HepG2 (cell line): Measurements from ENCODE around the gene MADCAM1. TPM values are rescaled to one million over a fixed set of nuclear protein-coding genes. Genes with fewer than 3 reads are reported as not detected.

Experiments
- HNF4G ChIP-seq, 2 experiments: sonication (generic) in 1 of 2; formaldehyde crosslinking in 1 of 2; IDR thresholded peaks; 2 replicates each; pipeline versions ENCODE4 v1.4.0 to v1.6.1; 2011 to 2020; ENCODE audit warnings: borderline replicate concordance in 2 of 2, low read depth in 2 of 2, mild to moderate bottlenecking in 2 of 2, low read length in 1 of 2, missing genetic modification reagents in 1 of 2, moderate library complexity in 1 of 2
- JUND ChIP-seq: sonication (generic); formaldehyde crosslinking; IDR thresholded peaks from 2 replicates; pipeline ENCODE4 v1.8.0; 2022; ENCODE audit warnings: mild to moderate bottlenecking, missing genetic modification reagents
- PAWR ChIP-seq: sonication (generic); formaldehyde crosslinking; IDR thresholded peaks from 2 replicates; pipeline ENCODE4 v1.4.0; 2020; ENCODE audit warnings: missing genetic modification reagents, mild to moderate bottlenecking, borderline replicate concordance
- SRSF4 ChIP-seq: fragments of 200-400 bp; formaldehyde crosslinking; IDR thresholded peaks from one replicate; pipeline ENCODE4 v1.6.1; 2018; ENCODE audit warnings: mild to moderate bottlenecking, low read depth, low read length, moderate library complexity; ENCODE audit not compliant: poor library complexity, severe bottlenecking
- ZNF234 ChIP-seq: sonication (generic); formaldehyde crosslinking; conservative IDR thresholded peaks from 2 replicates; pipeline ENCODE4 v1.5.1; 2020; ENCODE audit warnings: mild to moderate bottlenecking, missing genetic modification reagents
- ZNF354B ChIP-seq: sonication (generic); formaldehyde crosslinking; IDR thresholded peaks from 2 replicates; pipeline ENCODE4 v1.8.0; 2022; ENCODE audit warnings: mild to moderate bottlenecking, missing genetic modification reagents
- ZNF570 ChIP-seq: sonication (generic); formaldehyde crosslinking; IDR thresholded peaks from 2 replicates; pipeline ENCODE4 v1.4.0; 2020; ENCODE audit warnings: mild to moderate bottlenecking, missing genetic modification reagents, borderline replicate concordance
- ZNF598 ChIP-seq: sonication (generic); formaldehyde crosslinking; IDR thresholded peaks from 2 replicates; pipeline ENCODE4 v1.5.1; 2020; ENCODE audit warnings: mild to moderate bottlenecking, missing genetic modification reagents, borderline replicate concordance
- ZNF678 ChIP-seq: sonication (generic); formaldehyde crosslinking; IDR thresholded peaks from 2 replicates; pipeline ENCODE4 v1.4.0; 2020; ENCODE audit warnings: mild to moderate bottlenecking, missing genetic modification reagents
- ZNF891 ChIP-seq: sonication (generic); formaldehyde crosslinking; IDR thresholded peaks from 2 replicates; pipeline ENCODE4 v1.5.0; 2020; ENCODE audit warnings: mild to moderate bottlenecking, missing genetic modification reagents
- polyA plus RNA-seq, 8 experiments: library from polyadenylated mRNA; depleted of rRNA in 3 of 8; stranded (reverse) in 7 of 8; unstranded in 1 of 8; fragments of >200 nt; fragmentation: Illumina TruSeq in 4 of 8; extraction: Trizol in 4 of 8; gene quantifications; 2 replicates each; pipeline versions ENCODE4 v1.2.1 to v1.2.3, GENCODE V29; 2011 to 2016; ENCODE audit warnings: low read depth in 4 of 8, missing spikeins in 1 of 8, mixed read lengths in 1 of 8; ENCODE audit not compliant: insufficient read depth in 1 of 8
- total RNA-seq, 5 experiments: library from RNA; depleted of rRNA; stranded (reverse); fragments of >200 nt; fragmentation: Illumina TruSeq; extraction: Trizol; gene quantifications; 2 replicates each; pipeline ENCODE4 v1.2.3, GENCODE V29; 2016; ENCODE audit warnings: low read depth in 1 of 5
- TF ChIP-seq, protein P1 (sequence below): sonication (generic); formaldehyde crosslinking; IDR thresholded peaks from 2 replicates; pipeline ENCODE4 v1.5.0; 2020; ENCODE audit warnings: missing genetic modification reagents
- TF ChIP-seq, protein P2 (sequence below), 2 experiments: sonication (generic) in 1 of 2; formaldehyde crosslinking in 1 of 2; IDR thresholded peaks; 2 replicates each; pipeline versions ENCODE4 v1.4.0 to v1.6.1; 2018 to 2020; ENCODE audit warnings: missing genetic modification reagents in 2 of 2, borderline replicate concordance in 1 of 2, low read depth in 1 of 2, mild to moderate bottlenecking in 1 of 2, missing biosample characterization in 1 of 2
- TF ChIP-seq, protein P3 (sequence below): sonication (generic); formaldehyde crosslinking; IDR thresholded peaks from 2 replicates; pipeline ENCODE4 v1.5.0; 2020; ENCODE audit warnings: mild to moderate bottlenecking, missing genetic modification reagents
- TF ChIP-seq, protein P4 (sequence below), 2 experiments: fragments of 450-650 bp in 1 of 2; sonication (generic) in 1 of 2; formaldehyde crosslinking in 1 of 2; IDR thresholded peaks; 2 replicates each; pipeline versions ENCODE4 v1.6.1 to v1.8.0; 2016 to 2022; ENCODE audit warnings: antibody characterized with exemption in 1 of 2, mild to moderate bottlenecking in 1 of 2, missing genetic modification reagents in 1 of 2

MADCAM1 gene
- total and polyA plus RNA-seq, 2 of the 13 experiments (the other 11 are each of a cell fraction or from before 2014, with no cell fraction given): 0.29 to 0.33 TPM

DNA sequence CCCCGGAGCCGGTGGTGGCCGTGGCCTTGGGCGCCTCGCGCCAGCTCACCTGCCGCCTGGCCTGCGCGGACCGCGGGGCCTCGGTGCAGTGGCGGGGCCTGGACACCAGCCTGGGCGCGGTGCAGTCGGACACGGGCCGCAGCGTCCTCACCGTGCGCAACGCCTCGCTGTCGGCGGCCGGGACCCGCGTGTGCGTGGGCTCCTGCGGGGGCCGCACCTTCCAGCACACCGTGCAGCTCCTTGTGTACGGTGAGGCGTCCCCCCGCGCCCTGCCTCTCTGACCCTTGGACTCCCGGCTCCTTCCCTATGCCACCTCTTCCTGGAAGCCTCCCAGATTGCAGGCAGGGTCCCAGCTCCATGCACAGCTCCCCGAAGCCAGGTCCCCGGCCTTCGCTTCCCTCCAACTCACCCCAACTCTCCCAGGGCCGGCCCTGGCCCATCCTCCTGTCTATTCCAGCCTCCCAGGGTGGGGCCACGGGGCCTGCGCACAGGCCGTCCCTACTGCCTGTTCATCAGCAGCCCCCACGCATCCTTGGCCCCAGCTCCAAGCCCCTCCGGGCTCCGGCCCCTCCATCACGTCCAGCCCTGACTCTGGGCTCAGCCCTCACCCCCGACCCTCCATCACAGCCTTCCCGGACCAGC is 1.7 kb downstream of the MADCAM1 start (continued):
- TF ChIP-seq, protein P1, sequence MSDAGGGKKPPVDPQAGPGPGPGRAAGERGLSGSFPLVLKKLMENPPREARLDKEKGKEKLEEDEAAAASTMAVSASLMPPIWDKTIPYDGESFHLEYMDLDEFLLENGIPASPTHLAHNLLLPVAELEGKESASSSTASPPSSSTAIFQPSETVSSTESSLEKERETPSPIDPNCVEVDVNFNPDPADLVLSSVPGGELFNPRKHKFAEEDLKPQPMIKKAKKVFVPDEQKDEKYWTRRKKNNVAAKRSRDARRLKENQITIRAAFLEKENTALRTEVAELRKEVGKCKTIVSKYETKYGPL: no peak
- TF ChIP-seq ZNF354B (CRISPR knock-in tag) (no peak), JUND (CRISPR knock-in tag) (no peak), SRSF4 (no peak), PAWR (CRISPR knock-in tag) (no peak), ZNF678 (no peak), ZNF598 (no peak), ZNF570 (CRISPR knock-in tag) (no peak), ZNF891 (CRISPR knock-in tag) (peak; percentile 64; the same call in 1 of the 2 replicates), ZNF234 (CRISPR knock-in tag) (no peak), HNF4G (IDR thresholded peaks at IDR 0.05; ENCODE audit: borderline replicate concordance, low read depth, low read length) (peak; percentile 29; the same call in 1 of the 2 replicates), HNF4G (CRISPR knock-in tag; IDR thresholded peaks at IDR 0.05; ENCODE audit: borderline replicate concordance, low read depth) (no peak)
- TF ChIP-seq, protein P2, sequence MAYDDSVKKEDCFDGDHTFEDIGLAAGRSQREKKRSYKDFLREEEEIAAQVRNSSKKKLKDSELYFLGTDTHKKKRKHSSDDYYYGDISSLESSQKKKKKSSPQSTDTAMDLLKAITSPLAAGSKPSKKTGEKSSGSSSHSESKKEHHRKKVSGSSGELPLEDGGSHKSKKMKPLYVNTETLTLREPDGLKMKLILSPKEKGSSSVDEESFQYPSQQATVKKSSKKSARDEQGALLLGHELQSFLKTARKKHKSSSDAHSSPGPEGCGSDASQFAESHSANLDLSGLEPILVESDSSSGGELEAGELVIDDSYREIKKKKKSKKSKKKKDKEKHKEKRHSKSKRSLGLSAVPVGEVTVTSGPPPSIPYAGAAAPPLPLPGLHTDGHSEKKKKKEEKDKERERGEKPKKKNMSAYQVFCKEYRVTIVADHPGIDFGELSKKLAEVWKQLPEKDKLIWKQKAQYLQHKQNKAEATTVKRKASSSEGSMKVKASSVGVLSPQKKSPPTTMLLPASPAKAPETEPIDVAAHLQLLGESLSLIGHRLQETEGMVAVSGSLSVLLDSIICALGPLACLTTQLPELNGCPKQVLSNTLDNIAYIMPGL (CRISPR knock-in tag; IDR thresholded peaks at IDR 0.05; ENCODE audit: borderline replicate concordance in 1 of 2, low read depth in 1 of 2): peak; percentile 19 to 22; a peak in 2 of 4 replicates
- TF ChIP-seq, protein P3, sequence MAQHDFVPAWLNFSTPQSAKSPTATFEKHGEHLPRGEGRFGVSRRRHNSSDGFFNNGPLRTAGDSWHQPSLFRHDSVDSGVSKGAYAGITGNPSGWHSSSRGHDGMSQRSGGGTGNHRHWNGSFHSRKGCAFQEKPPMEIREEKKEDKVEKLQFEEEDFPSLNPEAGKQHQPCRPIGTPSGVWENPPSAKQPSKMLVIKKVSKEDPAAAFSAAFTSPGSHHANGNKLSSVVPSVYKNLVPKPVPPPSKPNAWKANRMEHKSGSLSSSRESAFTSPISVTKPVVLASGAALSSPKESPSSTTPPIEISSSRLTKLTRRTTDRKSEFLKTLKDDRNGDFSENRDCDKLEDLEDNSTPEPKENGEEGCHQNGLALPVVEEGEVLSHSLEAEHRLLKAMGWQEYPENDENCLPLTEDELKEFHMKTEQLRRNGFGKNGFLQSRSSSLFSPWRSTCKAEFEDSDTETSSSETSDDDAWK (CRISPR knock-in tag): no peak
- TF ChIP-seq, protein P4, sequence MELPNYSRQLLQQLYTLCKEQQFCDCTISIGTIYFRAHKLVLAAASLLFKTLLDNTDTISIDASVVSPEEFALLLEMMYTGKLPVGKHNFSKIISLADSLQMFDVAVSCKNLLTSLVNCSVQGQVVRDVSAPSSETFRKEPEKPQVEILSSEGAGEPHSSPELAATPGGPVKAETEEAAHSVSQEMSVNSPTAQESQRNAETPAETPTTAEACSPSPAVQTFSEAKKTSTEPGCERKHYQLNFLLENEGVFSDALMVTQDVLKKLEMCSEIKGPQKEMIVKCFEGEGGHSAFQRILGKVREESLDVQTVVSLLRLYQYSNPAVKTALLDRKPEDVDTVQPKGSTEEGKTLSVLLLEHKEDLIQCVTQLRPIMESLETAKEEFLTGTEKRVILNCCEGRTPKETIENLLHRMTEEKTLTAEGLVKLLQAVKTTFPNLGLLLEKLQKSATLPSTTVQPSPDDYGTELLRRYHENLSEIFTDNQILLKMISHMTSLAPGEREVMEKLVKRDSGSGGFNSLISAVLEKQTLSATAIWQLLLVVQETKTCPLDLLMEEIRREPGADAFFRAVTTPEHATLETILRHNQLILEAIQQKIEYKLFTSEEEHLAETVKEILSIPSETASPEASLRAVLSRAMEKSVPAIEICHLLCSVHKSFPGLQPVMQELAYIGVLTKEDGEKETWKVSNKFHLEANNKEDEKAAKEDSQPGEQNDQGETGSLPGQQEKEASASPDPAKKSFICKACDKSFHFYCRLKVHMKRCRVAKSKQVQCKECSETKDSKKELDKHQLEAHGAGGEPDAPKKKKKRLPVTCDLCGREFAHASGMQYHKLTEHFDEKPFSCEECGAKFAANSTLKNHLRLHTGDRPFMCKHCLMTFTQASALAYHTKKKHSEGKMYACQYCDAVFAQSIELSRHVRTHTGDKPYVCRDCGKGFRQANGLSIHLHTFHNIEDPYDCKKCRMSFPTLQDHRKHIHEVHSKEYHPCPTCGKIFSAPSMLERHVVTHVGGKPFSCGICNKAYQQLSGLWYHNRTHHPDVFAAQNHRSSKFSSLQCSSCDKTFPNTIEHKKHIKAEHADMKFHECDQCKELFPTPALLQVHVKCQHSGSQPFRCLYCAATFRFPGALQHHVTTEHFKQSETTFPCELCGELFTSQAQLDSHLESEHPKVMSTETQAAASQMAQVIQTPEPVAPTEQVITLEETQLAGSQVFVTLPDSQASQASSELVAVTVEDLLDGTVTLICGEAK (IDR thresholded peaks at IDR 0.05): no peak
- TF ChIP-seq, protein P4 (CRISPR knock-in tag; IDR thresholded peaks at IDR 0.05): 0 out of 2 replicates have a peak, but pooled peaks have one; percentile 48
